ENCODE results near the gene OR13D1. TPM values are rescaled to one million over a fixed set of nuclear protein-coding genes. Genes with fewer than 3 reads are reported as not detected.

The OR13D1 gene
- total and polyA plus RNA-seq, 9 of the 15 experiments (the other 6 are each of a cell fraction or from before 2014, with no cell fraction given): not detected

- Histone ChIP-seq H3K9ac (ENCODE audit: insufficient read depth in 1 of 2, low read depth in 2 of 2, low read length in 2 of 2) (no peak overlapping the region), H3K9me3 (replicated peaks; ENCODE audit: control insufficient read depth, insufficient read depth, low read depth, low read length) (no peaks in the 10 kb centered on the region), H3K4me1 (replicated peaks in 1 of 2; ENCODE audit: control insufficient read depth in 2 of 2, insufficient read depth in 2 of 2, low read length in 2 of 2) (no peaks in the 10 kb centered on the region), H2AFZ (ENCODE audit: low read depth, low read length) (no peak overlapping the region), H3K9me1 (ENCODE audit: control insufficient read depth, insufficient read depth, low read length) (no peaks in the 10 kb centered on the region), H3K79me2 (ENCODE audit: control insufficient read depth, insufficient read depth, low read length) (no peaks in the 10 kb centered on the region), H3K4me2 (ENCODE audit: insufficient read depth, low read length) (no peak overlapping the region), H3K27ac (ENCODE audit: extremely low read depth, low read depth, low read length) (no peak overlapping the region), H3K4me3 (no peak overlapping the region), H3K27me3 (ENCODE audit: control insufficient read depth in 2 of 2, insufficient read depth in 2 of 2, low read length in 2 of 2) (no peaks in the 10 kb centered on the region), H4K20me1 (replicated peaks; ENCODE audit: control insufficient read depth, insufficient read depth, low read length) (no peaks in the 10 kb centered on the region), H3K36me3 (ENCODE audit: control insufficient read depth, insufficient read depth, low read length) (no peaks in the 10 kb centered on the region)
- no peak for TF ChIP-seq SPI1 (IDR thresholded peaks at IDR 0.05; ENCODE audit: borderline replicate concordance, low read depth, low read length)
- no peak for TF ChIP-seq HSF4 (CRISPR knock-in tag; IDR thresholded peaks at IDR 0.05; ENCODE audit: borderline replicate concordance)
- no peak for TF ChIP-seq POLR3A (IDR thresholded peaks at IDR 0.05; ENCODE audit: borderline replicate concordance, extremely low read depth, insufficient read depth, insufficient read length)
- TF ChIP-seq MLLT1 (IDR thresholded peaks at IDR 0.05): no peak
- TF ChIP-seq ZNF124 (CRISPR knock-in tag; IDR thresholded peaks at IDR 0.05): no peak
- no peak for TF ChIP-seq TOE1 (IDR thresholded peaks at IDR 0.05; ENCODE audit: borderline replicate concordance)
- no peak for TF ChIP-seq TOE1 (CRISPR knock-in tag; IDR thresholded peaks at IDR 0.05; ENCODE audit: borderline replicate concordance, low read depth)
- TF ChIP-seq CAMTA2 (CRISPR knock-in tag; conservative IDR thresholded peaks at IDR 0.05): no peak
- no peak for TF ChIP-seq NFE2 (IDR thresholded peaks at IDR 0.05; ENCODE audit: low read depth)
- TF ChIP-seq HLTF (IDR thresholded peaks at IDR 0.05): no peak
- FAIRE-seq (no peak), ATAC-seq (no peak), DNase-seq (ENCODE audit: extremely low read depth in 1 of 4, low spot score in 3 of 4) (no peak)
- 4% methylated on average over 4 of the region's 4 CpGs for WGBS (ENCODE audit: insufficient coverage, low coverage, missing lambda C conversion rate)
- ChIA-PET POLR2A (no interaction called here), CTCF (ENCODE audit: low intra/inter-chr PET ratio) (no interaction called here)
- in situ Hi-C loops (cut with MboI): no loop called here
- BruUV-seq (replicated peaks): no TSS peak
- intact Hi-C loops (cut with micrococcal nuclease): no loop called here
Measured at GRCh38 chr9:104711604-104712003, 17.3 kb downstream of the OR13D1 start.
